Thyroid gland (tissue), 4 donors: ENCODE measurements around the gene DGCR2. TPM values are rescaled to one million over a fixed set of nuclear protein-coding genes. Genes with fewer than 3 reads are reported as not detected.

Experiments
- DNase-seq, 2 donors: peaks; one replicate each; pipeline ENCODE4 v3.0.0-alpha.2; 2019
- H3K27ac ChIP-seq, 3 donors: fragments of 200-600 bp; sonication (generic); 1 replicate in 2 of 3; 2 replicates in 1 of 3; pipeline ENCODE4 v1.5.1; 2016 to 2019; ENCODE audit warnings: mild to moderate bottlenecking in 1 of 3, moderate library complexity in 1 of 3
- H3K27me3 ChIP-seq: fragments of 200-600 bp; sonication (generic); one replicate; pipeline ENCODE4 v1.5.1; 2019
- H3K36me3 ChIP-seq, 2 donors: fragments of 200-600 bp; sonication (generic); one replicate each; pipeline ENCODE4 v1.5.1; 2016 to 2019
- H3K4me1 ChIP-seq, 2 donors: fragments of 200-600 bp; sonication (generic); one replicate each; pipeline ENCODE4 v1.5.1; 2017 to 2019
- H3K4me3 ChIP-seq, 3 donors: fragments of 200-600 bp; sonication (generic); replicated peaks in 1 of 3; 1 replicate in 2 of 3; 2 replicates in 1 of 3; pipeline ENCODE4 v1.5.1; 2016; ENCODE audit warnings: mild to moderate bottlenecking in 1 of 3
- H3K9me3 ChIP-seq: fragments of 200-600 bp; sonication (generic); one replicate; pipeline ENCODE4 v1.5.1; 2017
- POLR2A ChIP-seq, 2 donors: fragments of 450-650 bp; IDR thresholded peaks; one replicate each; pipeline ENCODE4 v1.6.1; 2017; ENCODE audit warnings: antibody characterized with exemption in 2 of 2, mild to moderate bottlenecking in 2 of 2, moderate library complexity in 1 of 2
- WGBS, 2 donors: methylation state at CpG; one replicate each; pipeline ENCODE4 v1.1.5; 2017; 5-methylcytosine and 5-hydroxymethylcytosine counted together
- intact Hi-C: fragments of 100-400 bp; cut with DNase I; formaldehyde crosslinking; loops from one replicate; pipeline ENCODE4 v1.15.1; 2023
- total RNA-seq, 4 donors: library from RNA; depleted of rRNA; stranded (reverse); fragments of >200 nt; gene quantifications; one replicate each; pipeline ENCODE4 v1.2.3, GENCODE V29; 2016
- TF ChIP-seq, protein P1 (sequence below), 6 experiments: fragments of 200-600 bp in 3 of 6; fragments of 450-650 bp in 3 of 6; sonication (generic) in 3 of 6; IDR thresholded peaks; one replicate each; pipeline ENCODE4 v1.5.1; 2016 to 2019; ENCODE audit warnings: antibody characterized with exemption in 6 of 6, mild to moderate bottlenecking in 2 of 6, inconsistent platforms in 1 of 6, moderate library complexity in 1 of 6

Gene DGCR2
- total RNA-seq, 4 donors from 2014 or later: 49.3 to 106 (median 86.9) TPM

DNA sequence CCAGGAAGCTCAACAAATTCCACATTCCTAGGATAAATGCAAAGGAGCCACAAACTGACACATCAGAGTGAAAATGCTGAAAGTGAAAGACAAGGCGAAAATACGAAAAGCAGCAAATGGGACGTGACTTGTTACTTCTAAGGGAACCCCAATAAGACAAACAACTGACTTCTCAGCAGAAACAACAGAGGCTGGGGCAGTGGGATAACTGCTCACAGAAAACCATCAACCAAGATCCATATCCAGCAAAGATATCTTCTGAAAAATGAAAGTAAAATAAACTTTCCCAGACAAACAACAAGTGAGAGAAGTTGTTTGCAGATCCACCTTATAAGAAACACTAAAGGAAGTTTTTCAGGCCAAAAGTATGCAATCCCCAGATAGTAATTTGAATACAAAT is 72.1 kb downstream of the DGCR2 start:
- H3K4me1 ChIP-seq: peaks cover 0 to 8% of the 10 kb centered on the region in 2 donors
- H3K27ac ChIP-seq: no peak overlapping the region
- peaks cover 37 to 45% of the 10 kb centered on the region in 2 donors for H3K36me3 ChIP-seq
- no peak for DNase-seq
- WGBS, 2 donors: 93 to 95% methylated on average over 3 of the region's 3 CpGs
- intact Hi-C loops: no loop called here
- H3K4me3 ChIP-seq: no peak overlapping the region
- H3K9me3 ChIP-seq: no peaks in the 10 kb centered on the region
- H3K27me3 ChIP-seq: no peaks in the 10 kb centered on the region
- TF ChIP-seq, protein P1, sequence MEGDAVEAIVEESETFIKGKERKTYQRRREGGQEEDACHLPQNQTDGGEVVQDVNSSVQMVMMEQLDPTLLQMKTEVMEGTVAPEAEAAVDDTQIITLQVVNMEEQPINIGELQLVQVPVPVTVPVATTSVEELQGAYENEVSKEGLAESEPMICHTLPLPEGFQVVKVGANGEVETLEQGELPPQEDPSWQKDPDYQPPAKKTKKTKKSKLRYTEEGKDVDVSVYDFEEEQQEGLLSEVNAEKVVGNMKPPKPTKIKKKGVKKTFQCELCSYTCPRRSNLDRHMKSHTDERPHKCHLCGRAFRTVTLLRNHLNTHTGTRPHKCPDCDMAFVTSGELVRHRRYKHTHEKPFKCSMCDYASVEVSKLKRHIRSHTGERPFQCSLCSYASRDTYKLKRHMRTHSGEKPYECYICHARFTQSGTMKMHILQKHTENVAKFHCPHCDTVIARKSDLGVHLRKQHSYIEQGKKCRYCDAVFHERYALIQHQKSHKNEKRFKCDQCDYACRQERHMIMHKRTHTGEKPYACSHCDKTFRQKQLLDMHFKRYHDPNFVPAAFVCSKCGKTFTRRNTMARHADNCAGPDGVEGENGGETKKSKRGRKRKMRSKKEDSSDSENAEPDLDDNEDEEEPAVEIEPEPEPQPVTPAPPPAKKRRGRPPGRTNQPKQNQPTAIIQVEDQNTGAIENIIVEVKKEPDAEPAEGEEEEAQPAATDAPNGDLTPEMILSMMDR (IDR thresholded peaks at IDR 0.05): no peak
- no peak for TF ChIP-seq POLR2A (IDR thresholded peaks at IDR 0.05)

DNA sequence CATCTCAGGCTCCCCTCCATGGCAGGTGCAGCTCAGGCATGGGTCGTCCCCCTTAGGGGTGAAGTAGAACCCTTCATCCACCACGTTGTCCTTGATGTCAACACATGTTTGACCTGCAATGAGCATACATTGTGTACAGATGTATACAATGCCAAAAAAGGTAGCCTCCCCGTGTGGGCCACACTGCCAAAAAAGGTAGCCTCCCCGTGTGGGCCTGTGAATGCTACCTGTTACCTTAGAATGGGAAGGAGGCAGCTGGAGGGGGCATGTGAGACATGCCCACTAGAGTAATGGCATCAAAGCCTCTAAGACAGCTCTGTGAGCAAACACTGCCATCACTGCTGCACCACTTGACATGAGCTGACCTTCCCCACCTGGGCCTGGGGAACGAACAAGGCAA is 73.7 kb downstream of the DGCR2 start:
- H3K9me3 ChIP-seq: no peaks in the 10 kb centered on the region
- H3K27me3 ChIP-seq: no peaks in the 10 kb centered on the region
- H3K36me3 ChIP-seq: peaks cover 51 to 59% of the 10 kb centered on the region in 2 donors
- no peak for DNase-seq
- H3K4me3 ChIP-seq: no peak overlapping the region
- no peak overlapping the region for H3K27ac ChIP-seq
- intact Hi-C loops: no loop called here
- peaks cover 0 to 8% of the 10 kb centered on the region in 2 donors for H3K4me1 ChIP-seq
- WGBS, 2 donors: 94 to 97% methylated on average over 5 of the region's 5 CpGs
- TF ChIP-seq POLR2A (IDR thresholded peaks at IDR 0.05): no peak
- TF ChIP-seq, protein P1 (IDR thresholded peaks at IDR 0.05): no peak

- Histone ChIP-seq H3K27ac (no peak overlapping the region), H3K27me3 (no peaks in the 10 kb centered on the region), H3K4me1 (peaks cover 0 to 8% of the 10 kb centered on the region in 2 donors), H3K36me3 (peaks cover 53 to 64% of the 10 kb centered on the region in 2 donors), H3K9me3 (no peaks in the 10 kb centered on the region), H3K4me3 (no peak overlapping the region)
- TF ChIP-seq POLR2A (IDR thresholded peaks at IDR 0.05): no peak
- TF ChIP-seq, protein P1 (IDR thresholded peaks at IDR 0.05): no peak
- DNase-seq: no peak
- 90 to 93% methylated on average over 5 to 7 of the region's 11 CpGs for WGBS, 2 donors
- intact Hi-C loops: no loop called here
These were observed 74.2 kb downstream of the DGCR2 start for GRCh38 chr22:19047993-19048392.

- peaks cover 0 to 8% of the 10 kb centered on the region in 2 donors for H3K4me1 ChIP-seq
- 83 to 91% methylated on average over 4 to 5 of the region's 5 CpGs for WGBS, 2 donors
- no peaks in the 10 kb centered on the region for H3K9me3 ChIP-seq
- TF ChIP-seq POLR2A (IDR thresholded peaks at IDR 0.05): no peak
- TF ChIP-seq, protein P1 (IDR thresholded peaks at IDR 0.05): no peak
- no peak overlapping the region for H3K4me3 ChIP-seq
- H3K27ac ChIP-seq: no peak overlapping the region
- H3K27me3 ChIP-seq: no peaks in the 10 kb centered on the region
- peaks cover 58 to 67% of the 10 kb centered on the region in 2 donors for H3K36me3 ChIP-seq
- no peak for DNase-seq
- intact Hi-C loops: no loop called here
These were observed 75.2 kb downstream of the DGCR2 start for GRCh38 chr22:19046719-19047609.

DNA sequence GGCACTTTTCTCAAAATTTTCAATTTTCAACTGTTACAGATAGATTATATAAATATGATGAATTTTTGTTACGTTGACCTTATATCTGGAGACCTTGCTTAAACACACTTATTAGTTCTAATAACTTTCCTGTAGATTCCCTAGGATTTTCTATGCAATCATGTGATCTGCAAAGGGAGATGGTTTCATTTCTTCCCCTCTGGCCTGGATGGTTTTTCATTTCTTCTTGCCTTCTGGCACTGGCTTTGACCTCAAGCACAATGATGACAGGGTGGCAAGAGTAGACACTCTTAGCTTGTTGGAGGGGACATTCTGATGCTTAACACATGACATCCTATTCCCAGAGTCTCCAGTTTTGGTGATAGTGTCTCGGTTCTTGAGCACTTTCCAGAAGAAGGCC is 75.9 kb downstream of the DGCR2 start:
- no peaks in the 10 kb centered on the region for H3K27me3 ChIP-seq
- no peak for DNase-seq
- H3K4me3 ChIP-seq: no peak overlapping the region
- H3K9me3 ChIP-seq: no peaks in the 10 kb centered on the region
- peaks cover 0 to 3% of the 10 kb centered on the region in 2 donors for H3K4me1 ChIP-seq
- peaks cover 64 to 72% of the 10 kb centered on the region in 2 donors for H3K36me3 ChIP-seq
- H3K27ac ChIP-seq: no peak overlapping the region
- intact Hi-C loops: no loop called here
- WGBS, 2 donors: 92 to 94% methylated on average over 2 of the region's 2 CpGs
- no peak for TF ChIP-seq POLR2A (IDR thresholded peaks at IDR 0.05)
- TF ChIP-seq, protein P1 (IDR thresholded peaks at IDR 0.05): no peak
